HG03439 (cell line): ENCODE results near the gene ZNF536.

Experiments used
- ATAC-seq: cut with Tn5 transposase; IDR thresholded peaks from one replicate; pipeline ENCODE4 v1.9.1; 2021; ENCODE audit warnings: mild to moderate bottlenecking, moderate library complexity; ENCODE audit not compliant: unreplicated experiment

ZNF536 gene

DNA sequence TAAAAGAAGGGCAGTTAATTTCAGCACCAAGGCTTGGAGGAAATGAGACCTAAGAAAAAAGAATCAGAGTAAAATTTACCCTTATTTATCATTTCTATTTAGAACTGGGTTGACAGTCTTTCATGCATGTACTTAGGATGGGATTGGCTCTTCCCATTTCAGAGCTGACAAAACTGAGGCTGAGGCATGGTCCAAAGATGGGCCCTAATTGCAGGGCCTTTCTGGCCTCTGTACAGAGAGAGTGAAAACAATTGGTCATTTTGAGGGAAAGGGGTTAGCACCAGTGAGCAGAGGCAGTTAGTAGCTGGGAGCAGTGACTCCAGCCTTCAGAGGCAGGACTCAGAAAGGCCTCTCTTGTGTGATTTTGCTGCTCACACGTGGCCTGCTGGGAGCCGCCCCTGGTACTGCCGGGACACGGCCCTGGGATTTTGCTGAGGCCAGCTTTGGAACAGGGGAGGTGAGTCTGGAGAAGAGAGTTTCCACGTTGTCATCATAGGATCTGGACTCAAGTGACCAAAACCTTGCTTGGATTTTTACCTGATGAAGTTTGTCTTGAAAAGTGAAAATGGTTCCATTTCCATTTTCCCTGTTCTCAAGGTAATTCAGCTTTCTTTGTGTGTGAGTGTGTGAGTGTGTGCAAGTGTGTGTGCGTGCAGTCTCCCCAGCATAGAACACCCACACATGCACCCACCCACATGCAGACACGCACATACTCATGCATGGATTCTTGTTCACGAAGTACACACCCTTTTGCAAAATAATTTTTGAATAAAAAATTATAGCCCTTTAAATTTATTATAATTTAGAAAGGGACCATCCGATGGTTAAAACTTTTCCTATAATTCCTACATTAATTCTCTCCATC, at the start of gene ZNF536:
TSS of gene ZNF536 (plus strand) at position 425 of the 865 bp plus-strand sequence. CDS start 71,179 bp downstream, outside the sequence.
- ATAC-seq = no peak

DNA sequence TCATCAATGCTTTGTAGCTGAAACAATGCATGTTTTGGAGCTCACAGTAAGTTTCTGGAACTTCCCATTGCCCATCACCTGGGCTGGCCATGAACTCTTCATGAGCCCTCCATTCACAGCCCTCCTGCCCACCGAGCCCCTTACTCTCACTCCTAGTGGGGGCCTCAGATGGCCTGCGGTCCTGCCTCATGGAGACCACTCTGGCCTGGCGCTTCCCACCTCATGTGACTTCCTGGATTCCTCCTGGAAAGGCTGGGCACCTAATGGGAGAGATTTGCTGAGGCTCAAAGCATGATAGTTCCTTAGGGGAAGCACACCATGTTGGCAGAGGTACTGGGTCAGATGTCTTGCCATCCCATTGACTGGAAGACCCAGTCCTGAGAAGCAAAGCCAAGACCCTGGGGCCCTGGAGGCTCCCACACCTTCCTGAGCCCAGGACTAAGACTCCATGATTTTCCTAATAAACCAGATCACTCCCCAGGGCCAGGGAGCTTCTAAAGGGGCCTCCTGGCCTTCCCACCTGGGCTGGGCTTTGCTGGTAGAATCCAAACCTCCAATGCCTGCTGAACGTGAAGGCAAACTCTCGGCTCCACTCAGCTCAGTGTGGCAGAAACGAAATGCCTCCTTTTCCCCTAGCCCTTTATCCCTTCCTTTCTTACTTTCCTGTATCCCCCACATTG, 49.4 kb upstream of the ZNF536 start:
- no peak for ATAC-seq

DNA sequence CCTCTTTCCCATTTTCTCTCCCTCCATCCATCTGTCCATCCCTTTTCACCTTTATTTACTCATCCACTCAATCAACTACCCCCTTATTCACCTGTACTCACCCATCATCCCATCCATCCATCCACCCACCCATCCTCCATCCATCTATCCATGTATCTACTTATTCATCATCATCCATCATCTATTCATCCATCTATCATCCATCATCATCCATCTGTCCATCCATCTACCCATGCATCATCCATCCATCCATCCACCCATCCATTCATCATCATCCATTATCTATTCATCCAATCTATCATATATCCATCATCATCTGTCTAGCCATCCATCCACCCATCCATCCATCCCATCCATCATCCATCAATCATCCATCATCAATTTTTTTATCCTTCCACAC, 48.3 kb upstream of the ZNF536 start:
- ATAC-seq = no peak

DNA sequence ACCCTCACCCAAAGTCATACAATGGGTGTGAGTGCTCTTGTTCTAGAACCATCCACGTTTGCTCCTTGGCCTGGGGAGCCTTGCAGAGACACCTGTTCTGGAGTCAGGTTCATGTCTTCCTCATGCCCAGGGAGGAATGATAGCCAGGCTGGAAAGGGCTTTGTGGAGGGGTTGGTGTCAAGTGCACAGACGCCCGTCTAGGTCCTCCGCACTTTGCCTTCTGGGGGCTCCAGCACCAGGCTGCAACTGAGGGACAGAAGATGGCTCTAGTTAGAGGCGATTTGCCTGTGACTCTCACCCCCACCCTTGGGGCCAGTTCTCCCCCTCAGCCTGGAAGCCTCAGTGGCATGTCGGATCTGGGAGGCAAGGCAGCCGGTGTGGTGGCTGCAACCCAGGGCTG, 47.2 kb upstream of the ZNF536 start:
- no peak for ATAC-seq

DNA sequence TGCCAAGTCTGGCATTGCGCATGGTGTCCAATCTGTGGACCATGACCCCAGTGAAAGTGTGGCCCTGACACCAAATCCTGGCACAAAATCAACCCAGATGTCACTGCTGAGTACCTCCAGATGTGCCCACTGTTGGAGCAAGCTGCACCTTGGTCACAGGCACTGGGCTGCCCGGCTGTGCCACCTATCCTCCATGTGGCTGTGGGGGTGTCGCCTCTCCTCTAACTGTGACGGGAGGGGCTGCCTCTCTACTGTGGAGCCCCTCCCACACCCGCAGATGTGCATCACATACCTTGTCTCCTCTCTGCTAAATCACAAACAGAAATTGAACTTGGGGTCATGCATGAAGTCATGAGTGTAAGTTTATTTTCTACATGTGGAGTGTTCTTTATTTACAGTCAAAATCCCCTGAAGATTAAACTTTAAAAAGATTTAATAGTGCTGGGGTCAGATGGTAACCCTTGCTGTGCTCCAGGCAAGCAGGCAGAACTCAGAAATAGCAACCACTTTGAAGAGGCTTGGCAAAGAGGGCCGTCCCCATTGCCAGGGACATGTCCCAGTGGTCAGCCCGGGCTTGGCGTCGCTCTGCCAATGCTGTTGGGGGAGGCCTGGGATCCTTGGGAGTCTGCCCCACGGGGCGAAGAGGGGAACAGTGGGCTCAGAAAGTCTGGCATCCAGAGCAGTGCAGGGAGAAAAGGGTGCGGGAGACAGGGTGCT, 46.4 kb upstream of the ZNF536 start:
- no peak for ATAC-seq

DNA sequence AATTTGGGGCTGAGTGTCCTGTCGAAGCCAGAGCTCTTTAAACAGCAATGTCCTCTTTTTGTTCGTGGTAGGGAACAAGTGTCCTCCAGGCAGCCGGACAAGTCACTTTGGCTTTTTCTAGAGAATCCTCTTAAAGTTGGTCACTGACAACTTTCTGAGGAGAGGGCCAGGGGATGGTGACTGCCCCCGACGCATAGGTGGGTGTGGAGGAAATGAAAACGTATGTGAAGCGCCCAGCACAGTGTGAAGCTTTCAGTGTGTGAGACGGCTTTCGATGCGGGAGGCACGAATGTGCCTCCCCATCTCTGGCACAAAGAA, 45.8 kb upstream of the ZNF536 start:
- ATAC-seq = no peak

DNA sequence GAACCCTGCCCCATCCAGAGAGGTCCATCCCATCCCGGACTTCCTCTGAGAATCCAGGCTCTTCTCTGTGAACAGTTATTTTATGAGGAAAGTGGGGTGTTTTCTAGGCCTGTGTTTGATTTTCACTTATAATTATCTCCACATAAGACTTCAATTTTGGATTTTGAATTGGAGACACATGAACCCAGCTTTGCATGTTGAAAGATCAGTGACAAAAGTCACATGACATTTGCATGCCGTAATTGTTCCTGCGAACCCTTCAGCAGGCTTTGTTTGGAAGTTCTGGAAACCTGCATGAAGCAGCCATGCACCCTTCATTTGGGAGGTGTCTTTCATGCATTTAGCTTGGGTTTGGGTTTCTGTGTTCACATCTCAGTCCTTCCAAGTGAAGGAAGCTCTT, 44.9 kb upstream of the ZNF536 start:
- ATAC-seq = no peak

DNA sequence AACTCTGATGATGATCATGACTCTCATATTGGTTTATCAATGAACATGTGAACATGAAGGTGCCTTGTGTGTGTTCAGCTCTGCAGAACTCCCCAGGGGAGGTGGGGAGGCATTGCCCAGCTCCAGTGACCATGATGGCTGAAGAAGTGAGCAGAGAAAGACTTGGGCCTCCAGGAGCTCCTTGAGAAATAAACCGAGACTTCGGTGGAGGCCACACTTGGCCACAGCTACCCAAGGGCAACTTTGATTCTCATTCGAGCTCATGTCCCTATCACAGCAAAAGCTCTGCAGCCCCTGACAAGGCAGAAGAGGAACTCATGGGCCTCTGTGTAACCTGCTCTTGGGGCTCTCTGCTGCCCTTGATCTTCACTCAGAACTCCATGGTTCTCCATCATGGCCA, 44.1 kb upstream of the ZNF536 start:
- ATAC-seq = no peak

DNA sequence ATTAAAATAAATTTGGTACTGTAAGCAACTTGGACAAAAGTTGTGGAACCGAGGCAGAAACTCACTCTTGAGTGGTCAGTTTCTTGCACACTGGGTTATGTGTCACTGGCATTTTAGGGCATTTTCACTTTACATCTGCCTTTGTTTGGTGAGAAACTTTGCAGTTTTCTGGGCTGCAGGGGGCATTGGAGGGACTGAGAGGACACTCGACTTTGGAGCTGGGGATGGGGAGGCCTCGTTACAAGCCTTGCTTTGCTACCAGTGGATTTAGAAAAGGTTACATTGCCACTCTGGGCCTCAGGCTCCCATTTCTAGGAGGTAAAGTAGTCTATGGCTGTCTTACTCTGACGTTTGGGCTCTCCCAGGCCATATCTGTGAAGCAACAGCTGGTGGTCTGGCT, 41.9 kb upstream of the ZNF536 start:
- no peak for ATAC-seq

DNA sequence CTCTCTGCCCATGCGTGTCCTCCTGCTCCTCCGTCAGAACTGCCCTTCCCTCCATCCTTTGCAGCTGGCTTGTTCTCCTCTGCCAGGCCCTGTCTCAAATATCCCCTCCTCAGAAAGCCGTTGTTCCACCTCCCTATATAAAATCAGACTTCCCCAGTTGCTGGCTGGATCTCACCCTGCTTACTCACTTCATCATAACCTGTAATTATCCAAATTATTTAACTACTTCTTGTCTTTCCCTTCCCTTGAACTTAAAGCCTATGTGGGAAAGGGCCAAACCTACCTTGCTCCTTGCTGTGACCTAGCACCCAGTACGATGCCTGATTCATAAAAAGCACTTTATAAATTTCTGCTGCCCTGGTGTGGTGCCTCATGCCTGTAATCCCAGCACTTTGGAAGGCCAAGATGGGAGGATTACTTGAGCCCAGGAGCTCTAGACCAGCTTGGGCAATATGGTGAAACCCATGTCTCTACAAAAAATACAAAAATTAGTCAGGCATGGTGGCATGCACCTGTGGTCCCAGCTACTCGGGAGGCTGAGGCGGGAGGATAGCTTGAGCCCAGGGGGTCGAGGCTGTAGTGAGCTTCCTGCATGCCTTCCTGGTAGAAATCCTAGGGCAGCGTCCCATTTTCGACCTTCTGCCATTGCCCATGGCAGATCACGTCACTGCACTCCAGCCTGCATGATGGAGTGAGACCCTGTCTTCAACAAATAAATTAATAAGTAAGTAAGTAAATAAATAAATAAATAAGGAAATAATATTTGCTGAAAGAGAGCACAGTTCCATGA, 39.5 kb upstream of the ZNF536 start:
- no peak for ATAC-seq

DNA sequence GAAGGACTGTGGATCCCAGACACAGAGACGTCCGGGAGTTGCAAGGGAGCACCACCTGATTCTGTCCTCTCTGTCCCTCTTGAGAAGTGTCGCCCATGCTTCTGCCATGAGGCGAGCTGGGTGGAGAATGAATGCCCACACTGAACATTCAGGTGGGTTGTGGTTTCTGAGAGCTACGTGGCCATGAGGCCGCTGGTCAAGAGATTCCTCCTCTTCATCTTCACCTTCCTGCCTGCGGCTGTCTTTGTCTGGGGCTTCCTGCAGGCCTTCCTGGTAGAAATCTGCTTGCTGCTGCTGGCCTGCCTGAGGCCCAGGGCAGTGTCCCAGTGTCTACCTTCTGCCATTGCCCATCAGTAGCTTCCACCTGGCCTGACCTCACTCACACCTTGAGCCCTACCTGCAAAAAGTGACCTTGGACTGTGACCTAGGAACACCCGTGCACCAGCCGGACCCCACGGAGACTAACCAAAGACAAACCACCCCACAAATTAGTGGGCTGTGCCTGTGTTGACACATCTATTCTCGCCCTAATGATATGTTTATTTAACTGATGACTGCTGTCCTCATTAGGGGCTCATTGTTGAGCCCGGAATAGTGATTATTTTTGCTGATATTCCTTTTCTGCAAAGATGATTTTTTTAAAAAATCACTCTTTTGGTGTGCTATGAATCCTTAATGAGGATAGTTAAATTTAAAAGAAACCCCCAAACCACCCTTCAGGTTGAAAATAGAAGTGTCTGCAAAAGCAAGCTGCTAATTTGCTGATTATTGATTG, 38.7 kb upstream of the ZNF536 start:
- no peak for ATAC-seq

DNA sequence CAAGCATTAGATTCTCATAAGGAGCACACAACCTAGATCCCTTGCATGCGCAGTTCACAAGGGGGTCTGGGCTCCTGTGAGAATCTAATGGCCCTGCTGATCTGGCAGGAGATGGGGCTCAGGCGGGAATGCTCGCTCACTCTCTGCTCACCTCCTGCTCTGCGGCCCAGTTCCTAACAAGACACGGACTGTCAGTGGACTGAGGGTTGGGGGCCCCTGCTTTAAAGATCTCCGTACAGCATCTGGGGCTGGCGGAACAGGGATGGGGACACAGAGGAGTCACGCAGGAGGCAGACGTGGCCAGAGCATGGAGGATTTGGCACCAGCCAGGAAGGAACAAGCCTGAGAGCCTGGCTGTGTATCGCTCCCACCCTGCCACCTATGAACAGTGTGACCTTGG, 37.3 kb upstream of the ZNF536 start:
- ATAC-seq = no peak

DNA sequence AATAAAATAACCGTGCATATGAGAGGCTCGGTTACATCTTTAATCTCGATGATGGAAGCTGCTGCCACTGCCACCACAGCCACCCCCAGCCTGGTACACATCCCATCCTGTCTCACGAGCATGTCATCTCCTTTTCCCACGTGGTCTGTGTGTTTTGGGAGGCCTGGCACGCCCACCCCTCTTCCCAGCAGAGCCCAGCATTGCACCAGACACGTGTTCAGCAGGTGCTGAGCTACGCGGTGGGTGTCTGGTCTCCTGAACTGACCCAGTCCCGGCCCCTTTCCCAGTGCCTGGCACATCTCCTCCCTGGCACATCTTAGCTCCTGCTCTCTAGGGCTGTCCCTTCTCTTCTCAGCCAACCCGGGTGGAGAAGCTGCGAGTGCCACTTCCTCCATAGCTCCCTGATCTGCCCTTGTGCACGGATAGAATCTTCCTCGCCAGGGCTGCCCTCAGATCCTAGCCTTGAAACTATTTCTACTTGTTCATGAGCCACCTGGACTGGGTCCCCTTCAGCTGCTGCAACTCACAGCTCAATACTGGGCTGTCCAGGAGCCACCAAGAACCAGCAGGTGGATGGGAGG, 36.8 kb upstream of the ZNF536 start:
- ATAC-seq = no peak

DNA sequence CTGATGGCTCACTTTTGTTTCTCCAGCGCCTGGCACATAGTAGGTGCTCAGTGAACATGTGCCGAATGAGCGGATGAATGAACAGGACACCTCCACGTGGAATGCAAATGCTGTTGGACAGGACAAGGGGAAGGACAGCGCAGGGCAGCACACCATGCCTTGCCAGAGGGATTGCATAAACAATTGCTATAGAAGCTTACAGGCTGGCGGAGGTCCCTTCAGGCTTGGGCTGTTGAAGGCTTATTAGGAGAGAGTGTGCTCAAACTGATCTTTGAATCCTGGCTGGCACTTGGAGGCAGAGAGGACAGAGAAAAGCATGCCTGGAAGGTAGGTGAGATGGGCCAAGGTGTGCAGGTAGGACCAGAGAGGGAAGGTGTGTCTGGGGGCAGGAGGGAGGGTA, 35.9 kb upstream of the ZNF536 start:
- no peak for ATAC-seq

DNA sequence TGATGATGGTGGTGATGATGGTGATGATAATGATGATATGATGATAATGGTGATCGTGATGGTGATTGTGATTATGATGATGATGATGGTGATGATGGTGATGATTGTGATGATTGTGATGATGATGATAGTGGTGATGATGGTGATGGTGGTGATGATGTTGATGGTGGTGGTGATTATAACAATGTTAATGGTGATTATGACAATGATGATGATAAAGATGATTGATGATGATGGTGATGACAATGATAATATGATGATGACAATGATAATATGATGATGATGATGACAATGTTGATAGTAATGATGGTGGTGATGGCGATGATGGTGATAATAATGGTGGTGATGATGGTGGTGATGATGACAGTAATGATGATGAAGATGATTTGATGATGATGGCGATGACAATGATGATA, 34.1 kb upstream of the ZNF536 start:
- ATAC-seq = no peak

DNA sequence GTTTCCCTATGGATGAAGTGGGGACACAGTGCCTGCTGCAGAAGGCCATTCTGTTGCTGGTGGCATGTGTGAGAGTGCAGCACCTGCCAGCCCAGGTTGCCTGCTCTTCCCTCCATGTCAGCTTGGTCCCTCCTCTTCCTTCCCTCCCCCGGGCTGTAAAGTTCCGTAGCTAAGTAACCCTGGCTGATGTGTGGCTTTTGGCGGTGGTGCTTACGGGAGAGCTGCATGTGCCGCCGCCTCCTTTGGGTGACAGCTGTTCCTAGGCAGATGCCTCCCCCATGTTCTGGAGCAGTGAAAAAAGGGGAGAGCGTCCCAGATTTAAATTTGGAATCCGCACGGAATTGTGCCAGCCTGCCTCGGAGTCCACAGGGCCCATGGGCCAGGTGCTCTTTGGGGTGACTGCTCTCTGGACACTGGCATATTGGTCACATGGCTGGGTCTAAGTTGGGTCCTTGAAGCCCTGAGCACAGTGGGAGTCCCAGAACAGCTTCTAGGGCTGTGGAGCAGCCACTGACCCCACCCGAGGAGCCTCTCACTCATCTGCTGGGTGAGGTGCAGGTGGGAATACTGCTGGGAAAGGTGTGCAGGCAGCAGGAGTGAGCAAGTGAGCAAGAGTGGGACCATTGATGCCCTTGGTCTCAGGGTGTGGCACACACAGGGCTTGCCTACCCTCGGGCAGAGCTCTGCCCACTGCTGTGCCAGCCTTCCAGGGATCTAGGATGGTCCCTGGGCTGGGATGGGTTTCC, 33.1 kb upstream of the ZNF536 start:
- no peak for ATAC-seq

DNA sequence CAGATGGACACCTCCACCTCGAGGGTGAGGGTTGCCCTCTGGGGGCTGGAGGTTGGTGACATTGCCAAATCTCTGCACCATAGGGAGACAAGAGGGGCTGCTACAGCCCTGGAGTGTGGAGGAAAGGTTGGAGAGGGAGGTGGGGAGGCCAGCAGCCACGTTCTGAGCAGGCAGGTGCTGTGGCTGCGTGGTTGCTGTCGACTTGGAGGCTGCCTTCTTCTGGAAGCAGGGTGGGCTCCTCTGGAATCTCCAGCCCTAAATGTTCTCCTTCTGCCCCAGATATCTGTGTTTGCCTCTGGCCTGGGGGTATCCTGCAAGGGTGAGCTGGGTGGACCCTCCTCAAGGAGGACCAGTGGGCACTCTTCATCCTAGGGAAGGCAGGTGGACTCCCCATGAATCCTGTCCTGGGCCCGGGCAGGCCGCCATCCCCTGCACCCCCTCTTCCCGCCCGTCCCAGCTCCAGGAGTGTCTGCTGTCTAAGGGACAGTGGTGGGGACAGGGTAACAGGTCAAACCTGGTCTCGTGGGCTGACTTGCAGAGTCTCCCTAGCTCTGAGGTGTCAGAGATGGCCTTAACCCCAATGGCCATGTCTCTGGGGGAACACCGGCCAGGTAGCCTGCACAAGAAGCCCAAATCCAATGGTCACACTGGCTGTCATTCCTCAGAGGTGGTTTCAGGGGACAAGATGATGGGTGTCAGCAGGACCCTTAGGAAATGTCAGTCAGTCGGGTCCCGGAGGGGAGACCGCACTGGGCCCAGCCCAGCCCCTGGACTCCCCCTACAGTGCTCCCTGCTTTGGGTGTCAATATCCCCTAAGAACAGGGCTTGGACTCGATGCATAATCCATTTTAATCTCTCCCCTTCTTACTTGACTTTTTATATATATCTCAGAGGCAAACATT, 32.3 kb upstream of the ZNF536 start:
- no peak for ATAC-seq
